Measurements from ENCODE around the gene GALNT12.

- TF ChIP-seq TAF1 (conservative IDR thresholded peaks at IDR 0.05) (no peak), REST (IDR thresholded peaks at IDR 0.05) (no peak), ZBTB33 (IDR thresholded peaks at IDR 0.05) (no peak), ATF3 (IDR thresholded peaks at IDR 0.05) (no peak)
Measured at GRCh38 chr9:98885575-98886295, 78.3 kb downstream of the GALNT12 start.
